Epidermal melanocyte (primary cell): ENCODE data around the gene AGXT.

Experiments used
- DNase-seq: peaks from one replicate; pipeline ENCODE4 v3.0.0; 2011; ENCODE audit warnings: low spot score; ENCODE audit not compliant: insufficient read length

AGXT gene

GRCh38 chr2:240926516-240927389, 58.1 kb downstream of the AGXT start:
- no peak for DNase-seq

- DNase-seq: no peak
These were observed 58.8 kb downstream of the AGXT start for GRCh38 chr2:240927390-240927781.

DNA sequence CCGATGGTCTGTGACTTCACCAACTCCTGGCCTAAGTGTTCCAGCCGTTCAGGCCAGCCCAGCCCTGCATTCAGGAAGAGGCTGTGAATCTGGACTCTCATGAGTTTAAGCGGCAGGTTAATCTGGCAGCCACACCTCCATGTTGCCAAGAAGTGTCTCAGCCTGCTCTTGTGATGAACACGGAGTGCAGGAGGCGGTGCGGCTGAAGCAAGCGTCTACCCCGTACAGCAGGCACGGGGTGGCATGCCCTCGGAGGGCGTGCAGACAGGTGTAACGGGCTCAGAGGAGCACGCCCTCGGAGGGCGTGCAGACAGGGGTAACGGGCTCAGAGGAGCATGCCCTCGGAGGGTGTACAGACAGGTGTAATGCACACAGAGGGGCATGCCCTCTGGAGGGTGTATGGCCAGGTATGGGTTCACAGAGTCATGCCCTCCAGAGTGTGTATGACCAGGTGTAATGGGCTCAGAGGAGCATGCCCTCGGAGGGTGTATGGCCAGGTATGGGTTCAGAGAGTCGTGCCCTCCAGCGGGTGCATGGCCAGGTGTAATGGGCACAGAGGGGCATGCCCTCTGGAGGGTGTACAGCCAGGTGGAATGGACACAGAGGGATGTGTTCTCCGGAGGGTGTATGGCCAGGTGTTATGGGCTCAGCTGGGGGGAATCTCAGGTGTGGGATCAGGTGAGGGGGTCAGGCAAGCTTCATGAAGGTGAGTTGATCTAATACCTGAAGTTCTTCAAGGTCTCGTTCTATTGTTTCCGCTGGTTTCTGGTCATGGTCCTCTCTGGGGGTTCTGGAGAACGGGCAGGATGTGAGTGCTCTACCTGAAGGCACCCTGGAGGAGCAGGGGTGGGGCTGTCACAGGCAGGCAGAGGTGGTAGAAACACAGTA, 60.1 kb downstream of the AGXT start:
- DNase-seq: no peak

GRCh38 chr2:240929364-240930095, 60.9 kb downstream of the AGXT start:
- DNase-seq: no peak
